ENCODE data around the gene NRXN2. TPM values are rescaled to one million over a fixed set of nuclear protein-coding genes. Genes with fewer than 3 reads are reported as not detected.

NRXN2 gene
- total RNA-seq, 2 experiments from 2014 or later, result 0.24 to 0.35 TPM

DNA sequence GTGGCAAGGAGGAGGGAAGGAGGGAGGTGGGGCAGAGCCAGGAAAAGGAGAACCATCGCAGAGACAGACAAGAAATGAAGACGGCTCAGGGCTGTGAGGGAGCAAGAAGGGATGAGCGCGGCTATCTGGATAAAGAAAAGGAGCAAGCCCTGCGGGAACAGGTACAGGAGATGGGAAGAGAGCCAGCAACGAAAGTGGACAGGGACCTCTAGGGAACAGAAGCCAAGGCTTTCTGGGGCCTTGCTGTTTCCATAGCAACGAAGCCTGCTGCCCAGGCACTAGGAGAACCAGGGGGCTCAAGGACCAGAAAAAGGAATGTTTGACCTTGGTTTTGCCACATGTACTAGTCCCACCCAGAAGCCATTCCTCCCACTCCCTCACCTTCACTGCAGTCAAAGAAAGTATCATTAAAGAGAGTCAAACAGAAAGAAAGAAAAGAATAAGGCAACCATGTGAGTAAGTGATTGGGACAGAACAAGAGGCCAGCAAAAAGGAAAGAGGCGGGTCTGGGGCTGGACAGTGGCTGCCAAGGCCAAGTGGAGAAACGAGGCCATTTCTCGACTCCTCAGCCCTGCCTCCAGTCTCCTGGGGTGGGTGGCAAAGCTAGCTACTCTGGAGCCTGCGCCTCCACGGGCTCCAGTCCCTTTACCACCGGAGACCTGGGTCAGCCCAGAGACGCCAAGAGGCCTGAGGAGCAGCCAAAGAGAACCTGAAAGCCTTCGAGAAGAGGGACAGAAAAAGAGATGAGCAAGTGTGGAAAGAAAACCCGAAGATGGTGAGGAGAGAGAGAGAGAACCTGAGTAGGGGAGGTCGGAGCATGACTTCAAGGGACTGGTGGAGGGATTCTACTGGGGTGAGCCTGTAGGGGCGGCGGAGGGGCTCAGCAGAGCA, 35.1 kb downstream of the NRXN2 start:
- intact Hi-C loops (cut with micrococcal nuclease), result loop anchor here (1.0 kb wide), 2 partner anchors 35 to 54 kb away; partner anchors contain the start of gene NRXN2
- no peaks in the 10 kb centered on the region for H3K9me3 Mint-ChIP-seq
- H3K36me3 Mint-ChIP-seq (ENCODE audit: low read depth), result no peaks in the 10 kb centered on the region
- DNase-seq, result no peak
- peaks cover 18% of the 10 kb centered on the region for H3K4me1 Mint-ChIP-seq (ENCODE audit: low read depth)
- H3K27ac Mint-ChIP-seq, result no peak overlapping the region
- H3K27me3 Mint-ChIP-seq (ENCODE audit: low read depth), result peaks cover 10% of the 10 kb centered on the region
- H3K4me3 Mint-ChIP-seq, result no peak overlapping the region
- CTCF ChIA-PET, result interaction anchor here (0.7 to 2.2 kb wide), 32 partner anchors 8 to 1006 kb away, joined by 3 to 27 read pairs (median 4); partner anchors contain the start of genes MEN1, PYGM, RASGRP2 and RTN3

DNA sequence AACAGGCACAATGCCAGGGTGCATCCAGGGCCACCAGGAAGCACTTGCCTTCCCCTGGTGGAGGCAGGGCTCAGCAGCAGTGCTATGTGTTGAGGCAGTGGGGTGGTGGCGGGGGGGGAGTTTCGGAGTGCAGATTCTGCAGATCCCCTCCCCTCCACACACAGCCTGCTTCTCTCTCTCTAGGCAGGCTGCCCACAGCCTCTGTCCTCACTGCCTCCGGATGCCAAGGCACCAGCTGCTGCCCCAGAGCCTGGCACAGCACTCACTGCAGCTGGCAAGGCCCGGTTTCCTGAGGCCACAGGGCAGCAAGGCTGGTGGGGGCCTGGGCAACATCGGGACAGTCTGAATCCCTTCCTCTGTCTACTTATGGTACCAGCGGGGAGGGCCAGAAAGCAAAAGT, 35.8 kb downstream of the NRXN2 start:
- CTCF ChIA-PET, result interaction anchor here (1.1 kb wide), 2 partner anchors 18 to 55 kb away, joined by 3 to 4 read pairs; no protein-coding TSS in a partner anchor
- no peak overlapping the region for H3K27ac Mint-ChIP-seq
- peaks cover 12% of the 10 kb centered on the region for H3K4me1 Mint-ChIP-seq (ENCODE audit: low read depth)
- peaks cover 4% of the 10 kb centered on the region for H3K27me3 Mint-ChIP-seq (ENCODE audit: low read depth)
- no peak for DNase-seq
- no peaks in the 10 kb centered on the region for H3K36me3 Mint-ChIP-seq (ENCODE audit: low read depth)
- no peak overlapping the region for H3K4me3 Mint-ChIP-seq
- H3K9me3 Mint-ChIP-seq, result no peaks in the 10 kb centered on the region
- intact Hi-C loops (cut with micrococcal nuclease), result no loop called here

DNA sequence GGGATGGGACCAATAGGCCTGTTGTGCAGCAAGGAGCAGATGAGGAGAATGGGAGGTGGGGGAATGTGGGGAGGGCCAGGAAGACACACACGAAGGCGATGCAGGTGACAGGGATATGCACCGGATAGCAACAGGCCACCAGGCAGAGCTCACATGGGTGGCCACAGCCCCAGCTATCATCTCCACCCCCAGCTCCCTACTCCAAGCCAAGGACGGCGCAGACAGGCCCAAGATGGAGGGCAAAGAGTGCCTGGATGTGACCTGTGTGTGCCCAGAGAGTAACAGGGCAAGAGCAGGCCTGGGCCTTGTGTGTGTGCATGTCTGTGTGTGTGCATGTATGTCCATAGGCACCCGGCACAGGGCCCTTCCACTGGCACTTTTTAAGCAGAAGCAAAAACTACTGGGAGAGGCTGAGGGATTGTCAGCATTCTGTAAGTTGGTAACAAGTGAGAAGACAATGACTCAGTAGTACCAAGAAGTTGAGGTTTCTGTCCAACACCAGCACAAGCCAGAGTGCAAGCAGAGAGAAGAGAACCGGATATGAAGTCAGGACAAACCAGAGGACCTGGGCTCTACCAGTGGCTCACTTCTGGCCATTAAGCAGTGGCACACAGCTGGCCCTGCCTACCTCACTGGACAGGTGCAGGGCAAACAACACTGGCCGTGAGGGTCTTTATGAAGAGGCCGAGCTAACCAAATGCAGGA, 36.4 kb downstream of the NRXN2 start:
- Mint-ChIP-seq H3K27me3 (ENCODE audit: low read depth) (no peaks in the 10 kb centered on the region), H3K4me3 (no peak overlapping the region), H3K4me1 (ENCODE audit: low read depth) (peaks cover 8% of the 10 kb centered on the region), H3K9me3 (no peaks in the 10 kb centered on the region), H3K36me3 (ENCODE audit: low read depth) (no peaks in the 10 kb centered on the region), H3K27ac (no peak overlapping the region)
- DNase-seq, result no peak
- CTCF ChIA-PET, result interaction anchor here (1.1 kb wide), 2 partner anchors 18 to 56 kb away, joined by 3 to 4 read pairs; no protein-coding TSS in a partner anchor
- intact Hi-C loops (cut with micrococcal nuclease), result no loop called here

DNA sequence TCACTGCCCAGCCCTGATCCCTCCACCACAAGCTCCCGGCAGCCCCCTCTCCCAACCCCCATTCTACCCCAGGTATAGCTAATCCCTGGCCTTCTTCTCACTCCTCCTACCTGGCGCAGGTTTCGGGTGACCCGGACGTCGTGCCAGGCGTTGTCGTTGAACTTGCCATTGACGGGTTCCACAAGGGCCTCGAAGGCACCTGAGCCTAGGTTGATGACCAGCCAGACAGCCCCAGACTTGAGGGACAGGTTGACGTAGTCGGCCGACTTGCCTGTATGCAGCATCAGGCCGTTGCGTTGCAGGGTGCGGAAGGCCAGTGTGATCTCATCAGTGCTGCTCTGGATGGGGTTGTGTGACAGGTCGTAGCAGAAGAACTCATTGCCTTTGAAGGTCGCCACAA, 37.5 kb downstream of the NRXN2 start:
- Mint-ChIP-seq H3K36me3 (ENCODE audit: low read depth) (no peaks in the 10 kb centered on the region), H3K4me1 (ENCODE audit: low read depth) (peaks cover 8% of the 10 kb centered on the region), H3K27ac (no peak overlapping the region), H3K27me3 (ENCODE audit: low read depth) (no peaks in the 10 kb centered on the region), H3K9me3 (no peaks in the 10 kb centered on the region), H3K4me3 (no peak overlapping the region)
- DNase-seq, result no peak
- CTCF ChIA-PET, result no interaction called here
- intact Hi-C loops (cut with micrococcal nuclease), result no loop called here

DNA sequence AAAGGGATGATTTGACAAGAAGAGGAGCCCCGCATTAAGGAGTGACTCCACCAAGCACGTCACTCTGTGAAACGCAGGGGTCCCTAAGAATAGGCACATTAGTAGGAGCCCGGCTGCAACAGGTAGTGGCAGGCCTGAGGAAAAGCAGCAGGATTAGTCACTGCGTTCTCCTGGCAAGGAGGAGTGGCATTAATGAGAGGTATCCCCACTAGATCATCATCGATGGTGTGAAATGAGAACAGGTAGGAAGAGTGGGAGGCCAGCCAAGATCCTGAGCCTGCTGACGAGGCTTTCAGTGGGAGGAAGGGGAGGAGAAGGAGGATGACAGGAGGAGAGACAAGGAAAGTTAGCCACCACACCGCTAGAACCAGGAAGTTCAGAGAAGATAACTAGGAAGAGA, 38.6 kb downstream of the NRXN2 start:
- CTCF ChIA-PET, result interaction anchor here (0.6 kb wide), 1 partner anchor 84 kb away, joined by 3 read pairs; no protein-coding TSS in a partner anchor
- intact Hi-C loops (cut with micrococcal nuclease), result no loop called here
- H3K36me3 Mint-ChIP-seq (ENCODE audit: low read depth), result no peaks in the 10 kb centered on the region
- peaks cover 8% of the 10 kb centered on the region for H3K4me1 Mint-ChIP-seq (ENCODE audit: low read depth)
- H3K27me3 Mint-ChIP-seq (ENCODE audit: low read depth), result no peaks in the 10 kb centered on the region
- DNase-seq, result no peak
- no peaks in the 10 kb centered on the region for H3K9me3 Mint-ChIP-seq
- H3K4me3 Mint-ChIP-seq, result no peak overlapping the region
- no peak overlapping the region for H3K27ac Mint-ChIP-seq

DNA sequence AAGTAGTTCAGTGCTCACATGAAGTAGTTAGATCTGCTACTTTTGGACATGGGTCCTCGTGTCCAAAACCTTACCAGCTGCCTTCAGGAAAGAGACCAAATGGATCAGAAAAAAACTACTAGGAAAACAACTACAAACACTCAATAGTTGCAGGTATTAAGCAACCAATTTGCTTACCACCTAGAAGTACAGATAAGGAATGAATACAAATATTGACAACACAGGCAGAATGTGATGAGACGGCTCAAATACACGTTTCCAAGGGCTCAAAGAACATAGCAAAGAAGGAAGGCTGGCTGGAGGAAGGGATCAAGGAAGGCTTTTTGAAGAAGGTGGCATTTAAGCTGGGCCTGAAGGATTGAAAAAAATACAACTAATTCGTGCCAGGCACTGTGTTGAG, 41.8 kb downstream of the NRXN2 start:
- H3K27me3 Mint-ChIP-seq (ENCODE audit: low read depth), result no peaks in the 10 kb centered on the region
- H3K9me3 Mint-ChIP-seq, result no peaks in the 10 kb centered on the region
- no peak for DNase-seq
- no peaks in the 10 kb centered on the region for H3K36me3 Mint-ChIP-seq (ENCODE audit: low read depth)
- no peak overlapping the region for H3K4me3 Mint-ChIP-seq
- intact Hi-C loops (cut with micrococcal nuclease), result no loop called here
- H3K4me1 Mint-ChIP-seq (ENCODE audit: low read depth), result no peaks in the 10 kb centered on the region
- H3K27ac Mint-ChIP-seq, result no peak overlapping the region
- CTCF ChIA-PET, result interaction anchor here (0.6 kb wide), 1 partner anchor 659 kb away, joined by 7 read pairs; no protein-coding TSS in a partner anchor

DNA sequence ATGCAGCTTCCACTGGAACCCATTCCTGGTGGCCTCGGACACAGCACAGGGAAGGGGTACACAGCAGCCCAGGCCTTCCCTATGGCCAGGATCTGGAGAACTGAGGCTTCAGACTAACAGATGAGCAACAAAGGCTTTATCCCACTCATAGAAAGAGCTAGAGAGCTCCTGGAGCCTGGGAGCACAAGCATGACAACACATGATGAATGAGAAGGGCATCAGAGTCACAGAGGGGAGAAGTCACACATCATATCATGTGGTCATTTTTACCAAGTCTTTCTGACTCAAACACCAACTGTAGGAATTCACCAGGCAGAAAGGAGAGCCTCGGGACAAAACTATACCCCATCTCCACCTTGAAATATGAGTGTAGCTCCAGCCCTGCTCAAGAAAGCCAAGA, 43.2 kb downstream of the NRXN2 start:
- Mint-ChIP-seq H3K4me1 (ENCODE audit: low read depth) (no peaks in the 10 kb centered on the region), H3K4me3 (no peak overlapping the region), H3K27ac (no peak overlapping the region), H3K36me3 (ENCODE audit: low read depth) (no peaks in the 10 kb centered on the region), H3K9me3 (no peaks in the 10 kb centered on the region), H3K27me3 (ENCODE audit: low read depth) (peaks cover 4% of the 10 kb centered on the region)
- CTCF ChIA-PET, result interaction anchor here (0.6 to 1.3 kb wide), 2 partner anchors 9 to 342 kb away, joined by 3 to 6 read pairs; no protein-coding TSS in a partner anchor
- intact Hi-C loops (cut with micrococcal nuclease), result no loop called here
- DNase-seq, result no peak

DNA sequence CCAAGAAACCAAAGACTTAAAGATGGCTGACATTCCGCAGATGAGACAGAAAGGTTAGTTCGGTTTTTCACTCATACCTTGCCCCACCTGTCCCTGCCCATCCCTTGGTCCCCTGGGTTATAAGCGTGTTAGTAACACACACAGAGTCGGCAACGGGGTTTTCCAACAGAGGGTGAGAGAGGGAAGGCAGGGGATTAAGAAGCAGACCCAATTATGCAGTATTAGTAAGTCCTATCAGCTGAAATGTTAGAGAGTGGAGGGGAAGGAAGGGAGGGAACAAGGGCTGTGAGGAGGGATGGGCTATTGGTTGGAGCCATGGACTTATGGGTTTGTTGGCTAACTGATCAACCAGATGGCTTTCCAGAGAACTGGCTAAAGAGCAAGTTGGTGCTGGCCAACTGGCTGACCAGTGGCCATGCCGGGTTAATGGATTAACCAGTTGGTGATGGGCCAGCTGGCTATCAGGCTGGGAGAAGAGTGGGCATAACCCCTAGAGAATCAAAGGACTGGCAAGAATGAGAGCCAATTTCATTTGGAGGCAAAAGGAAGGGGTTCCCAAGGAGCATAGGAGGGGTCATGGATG, 45.5 kb downstream of the NRXN2 start:
- Mint-ChIP-seq H3K4me3 (no peak overlapping the region), H3K27me3 (ENCODE audit: low read depth) (peaks cover 4% of the 10 kb centered on the region), H3K9me3 (no peaks in the 10 kb centered on the region), H3K27ac (no peak overlapping the region), H3K4me1 (ENCODE audit: low read depth) (no peaks in the 10 kb centered on the region), H3K36me3 (ENCODE audit: low read depth) (no peaks in the 10 kb centered on the region)
- DNase-seq, result no peak
- intact Hi-C loops (cut with micrococcal nuclease), result no loop called here
- CTCF ChIA-PET, result interaction anchor here (0.9 kb wide), 1 partner anchor 11 kb away, joined by 3 read pairs; no protein-coding TSS in a partner anchor

DNA sequence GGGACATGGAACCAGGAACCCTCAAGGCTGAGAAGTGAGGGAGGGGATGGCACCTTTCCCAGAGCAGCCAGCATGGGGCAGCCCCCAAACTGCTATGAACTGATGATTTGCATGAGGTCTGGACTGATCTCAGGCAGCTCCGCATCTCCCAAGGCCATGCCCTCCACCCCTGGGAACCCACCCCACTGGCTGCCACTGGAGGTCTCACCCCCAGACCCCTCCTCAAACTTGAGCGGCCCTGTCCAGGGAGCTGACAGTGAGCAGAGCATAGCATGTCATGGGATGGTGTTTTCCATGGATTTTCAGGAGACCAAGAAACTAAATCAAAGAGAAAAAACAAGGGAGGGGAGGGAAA, 46.8 kb downstream of the NRXN2 start:
- Mint-ChIP-seq H3K4me1 (ENCODE audit: low read depth) (no peaks in the 10 kb centered on the region), H3K27me3 (ENCODE audit: low read depth) (peaks cover 4% of the 10 kb centered on the region), H3K27ac (no peak overlapping the region), H3K36me3 (ENCODE audit: low read depth) (no peaks in the 10 kb centered on the region), H3K4me3 (no peak overlapping the region), H3K9me3 (no peaks in the 10 kb centered on the region)
- no peak for DNase-seq
- CTCF ChIA-PET, result interaction anchor here (0.5 kb wide), 1 partner anchor 43 kb away, joined by 3 read pairs; no protein-coding TSS in a partner anchor
- intact Hi-C loops (cut with micrococcal nuclease), result no loop called here

DNA sequence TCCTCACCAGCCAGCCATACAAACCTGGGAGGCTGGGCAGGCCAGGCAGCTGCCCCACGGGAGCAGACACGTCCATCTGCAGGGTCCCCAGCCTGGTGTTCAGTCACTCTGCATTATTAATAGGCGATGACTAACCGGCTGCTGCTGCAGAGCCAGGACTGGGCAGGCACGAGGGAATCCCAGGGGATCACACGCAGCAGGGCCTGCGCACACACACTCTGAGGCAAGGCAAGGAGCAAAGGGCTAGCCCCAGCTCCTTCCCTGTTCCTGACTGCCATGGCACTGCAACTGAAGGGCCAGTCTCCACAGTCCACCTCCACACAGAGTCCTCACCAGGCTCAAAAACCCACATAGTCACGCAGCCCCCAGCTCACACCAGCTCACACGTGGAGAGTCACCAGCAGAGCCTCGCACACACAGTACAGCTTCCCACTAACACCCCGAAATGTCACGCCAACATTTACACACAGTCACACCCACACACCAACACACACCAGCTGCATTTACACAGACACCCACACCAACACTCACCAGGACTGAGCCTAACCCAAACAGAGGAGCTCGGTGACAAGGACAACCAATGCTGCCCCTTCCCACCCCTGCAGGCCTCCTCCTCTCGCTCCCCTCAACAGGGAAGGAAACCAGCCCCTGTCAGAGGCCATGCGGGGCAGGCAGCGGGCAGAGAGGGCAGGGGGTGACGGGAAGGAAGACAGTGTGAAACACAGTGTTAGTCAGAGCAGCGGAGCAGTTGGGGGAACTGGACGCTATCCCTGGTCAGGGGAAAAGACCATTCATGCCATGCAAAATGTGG, 47.3 kb downstream of the NRXN2 start:
- H3K27me3 Mint-ChIP-seq (ENCODE audit: low read depth), result peaks cover 8% of the 10 kb centered on the region
- no peak for DNase-seq
- H3K36me3 Mint-ChIP-seq (ENCODE audit: low read depth), result no peaks in the 10 kb centered on the region
- H3K9me3 Mint-ChIP-seq, result no peaks in the 10 kb centered on the region
- H3K27ac Mint-ChIP-seq, result no peak overlapping the region
- intact Hi-C loops (cut with micrococcal nuclease), result no loop called here
- H3K4me3 Mint-ChIP-seq, result no peak overlapping the region
- no peaks in the 10 kb centered on the region for H3K4me1 Mint-ChIP-seq (ENCODE audit: low read depth)
- CTCF ChIA-PET, result no interaction called here

DNA sequence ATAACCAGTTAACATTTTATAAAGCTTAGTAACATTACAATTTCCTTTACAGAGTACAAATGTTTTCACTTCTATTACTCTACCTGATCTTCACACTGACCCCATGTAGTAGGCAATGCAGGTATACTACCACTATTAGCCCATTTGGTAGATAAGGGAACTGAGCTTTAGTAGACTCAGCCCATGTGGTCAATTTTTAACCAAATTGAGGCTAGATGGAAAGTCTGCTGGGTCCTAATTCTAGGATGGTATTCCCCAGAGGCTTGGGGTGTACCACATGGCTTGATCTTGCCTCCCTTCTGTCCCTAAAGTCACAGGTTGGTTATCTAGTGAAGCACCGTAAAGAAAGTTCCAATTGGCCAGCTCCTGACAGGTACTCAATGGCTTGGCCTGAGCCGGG, 48.2 kb downstream of the NRXN2 start:
- no peak overlapping the region for H3K27ac Mint-ChIP-seq
- no peaks in the 10 kb centered on the region for H3K4me1 Mint-ChIP-seq (ENCODE audit: low read depth)
- CTCF ChIA-PET, result interaction anchor here (0.7 to 2.3 kb wide), 5 partner anchors 14 to 226 kb away, joined by 3 to 13 read pairs (median 4); no protein-coding TSS in a partner anchor
- H3K27me3 Mint-ChIP-seq (ENCODE audit: low read depth), result peaks cover 9% of the 10 kb centered on the region
- H3K4me3 Mint-ChIP-seq, result no peak overlapping the region
- intact Hi-C loops (cut with micrococcal nuclease), result no loop called here
- H3K9me3 Mint-ChIP-seq, result no peaks in the 10 kb centered on the region
- DNase-seq, result no peak
- H3K36me3 Mint-ChIP-seq (ENCODE audit: low read depth), result no peaks in the 10 kb centered on the region
